KMS-11 (cell line): ENCODE data around the gene LDLRAD3.

Source experiments
- H2AFZ ChIP-seq: fragments of 200-600 bp; sonication (generic); 2 replicates; pipeline ENCODE4 v1.6.1; 2016; ENCODE audit warnings: antibody characterized with exemption, mixed run types, low read depth
- H3K27ac ChIP-seq: fragments of 200-600 bp; sonication (generic); 2 replicates; pipeline ENCODE4 v1.6.1; 2016; ENCODE audit warnings: mild to moderate bottlenecking, mixed run types
- H3K27me3 ChIP-seq: fragments of 200-600 bp; sonication (generic); 2 replicates; pipeline ENCODE4 v1.6.1; 2017; ENCODE audit warnings: mild to moderate bottlenecking, low read depth, mixed run types, moderate library complexity; ENCODE audit not compliant: insufficient read depth
- H3K36me3 ChIP-seq: fragments of 200-600 bp; sonication (generic); 2 replicates; pipeline ENCODE4 v1.6.1; 2017; ENCODE audit warnings: mild to moderate bottlenecking, mixed run types; ENCODE audit not compliant: insufficient read depth
- H3K4me1 ChIP-seq: fragments of 200-600 bp; sonication (generic); 2 replicates; pipeline ENCODE4 v1.6.1; 2016; ENCODE audit warnings: mild to moderate bottlenecking, low read depth, mixed run types; ENCODE audit not compliant: poor library complexity, severe bottlenecking
- H3K4me2 ChIP-seq: fragments of 200-600 bp; sonication (generic); 2 replicates; pipeline ENCODE4 v1.7.0; 2016; ENCODE audit warnings: mild to moderate bottlenecking, mixed run types
- H3K4me3 ChIP-seq: fragments of 200-600 bp; sonication (generic); IDR thresholded peaks from 2 replicates; pipeline ENCODE4 v1.6.1; 2017; ENCODE audit warnings: low read depth, low read length, mixed read lengths; ENCODE audit not compliant: insufficient read depth
- H3K79me2 ChIP-seq: fragments of 200-600 bp; sonication (generic); 2 replicates; pipeline ENCODE4 v1.6.1; 2016; ENCODE audit warnings: low read depth, mixed run types; ENCODE audit not compliant: insufficient read depth
- H3K9ac ChIP-seq: fragments of 200-600 bp; sonication (generic); 2 replicates; pipeline ENCODE4 v1.6.1; 2016; ENCODE audit warnings: mild to moderate bottlenecking, mixed run types
- H4K20me1 ChIP-seq: fragments of 200-600 bp; sonication (generic); 2 replicates; pipeline ENCODE4 v1.6.1; 2016; ENCODE audit warnings: mild to moderate bottlenecking, mixed run types; ENCODE audit not compliant: insufficient read depth
- TF ChIP-seq, protein P1 (sequence below): fragments of 200-600 bp; sonication (generic); conservative IDR thresholded peaks from 2 replicates; pipeline ENCODE4 v1.6.1; 2017; ENCODE audit warnings: low read depth, mild to moderate bottlenecking, antibody characterized with exemption, low read length, moderate library complexity, mixed read lengths

Gene LDLRAD3

DNA sequence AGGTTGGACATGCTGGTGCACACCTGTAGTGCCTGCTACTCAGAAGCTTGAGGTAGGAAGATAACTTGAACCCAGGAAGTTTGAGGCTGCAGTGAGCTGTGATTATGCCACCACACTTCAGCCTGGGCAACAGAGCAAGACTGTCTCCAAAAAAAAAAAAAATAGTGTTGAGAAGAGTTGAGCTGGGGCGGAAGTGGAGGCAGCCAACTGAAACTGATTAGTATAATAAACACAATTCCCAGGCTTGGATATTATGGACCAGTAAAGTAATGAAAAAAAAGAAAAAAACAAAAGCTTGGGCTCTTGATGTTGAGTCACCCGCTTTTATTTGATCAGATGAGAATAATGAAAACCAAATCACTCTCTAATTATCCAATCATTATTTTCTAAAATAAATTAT is 21.0 kb downstream of the LDLRAD3 start:
- Histone ChIP-seq H3K4me3 (no peak overlapping the region), H3K9ac (no peak overlapping the region), H3K4me1 (no peaks in the 10 kb centered on the region), H3K36me3 (no peaks in the 10 kb centered on the region), H3K4me2 (no peak overlapping the region), H3K27ac (no peak overlapping the region), H3K79me2 (no peaks in the 10 kb centered on the region), H3K27me3 (no peaks in the 10 kb centered on the region), H2AFZ (no peak overlapping the region), H4K20me1 (no peaks in the 10 kb centered on the region)
- TF ChIP-seq, protein P1, sequence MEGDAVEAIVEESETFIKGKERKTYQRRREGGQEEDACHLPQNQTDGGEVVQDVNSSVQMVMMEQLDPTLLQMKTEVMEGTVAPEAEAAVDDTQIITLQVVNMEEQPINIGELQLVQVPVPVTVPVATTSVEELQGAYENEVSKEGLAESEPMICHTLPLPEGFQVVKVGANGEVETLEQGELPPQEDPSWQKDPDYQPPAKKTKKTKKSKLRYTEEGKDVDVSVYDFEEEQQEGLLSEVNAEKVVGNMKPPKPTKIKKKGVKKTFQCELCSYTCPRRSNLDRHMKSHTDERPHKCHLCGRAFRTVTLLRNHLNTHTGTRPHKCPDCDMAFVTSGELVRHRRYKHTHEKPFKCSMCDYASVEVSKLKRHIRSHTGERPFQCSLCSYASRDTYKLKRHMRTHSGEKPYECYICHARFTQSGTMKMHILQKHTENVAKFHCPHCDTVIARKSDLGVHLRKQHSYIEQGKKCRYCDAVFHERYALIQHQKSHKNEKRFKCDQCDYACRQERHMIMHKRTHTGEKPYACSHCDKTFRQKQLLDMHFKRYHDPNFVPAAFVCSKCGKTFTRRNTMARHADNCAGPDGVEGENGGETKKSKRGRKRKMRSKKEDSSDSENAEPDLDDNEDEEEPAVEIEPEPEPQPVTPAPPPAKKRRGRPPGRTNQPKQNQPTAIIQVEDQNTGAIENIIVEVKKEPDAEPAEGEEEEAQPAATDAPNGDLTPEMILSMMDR, result no peak

GRCh38 chr11:35967042-35967441 is 23.2 kb downstream of the LDLRAD3 start:
- Histone ChIP-seq H3K27me3 (no peaks in the 10 kb centered on the region), H3K27ac (no peak overlapping the region), H3K4me2 (no peak overlapping the region), H2AFZ (no peak overlapping the region), H4K20me1 (no peaks in the 10 kb centered on the region), H3K79me2 (no peaks in the 10 kb centered on the region), H3K4me3 (no peak overlapping the region), H3K36me3 (no peaks in the 10 kb centered on the region), H3K9ac (no peak overlapping the region), H3K4me1 (peaks cover 10% of the 10 kb centered on the region)
- TF ChIP-seq, protein P1, result no peak

- no peaks in the 10 kb centered on the region for H3K36me3 ChIP-seq
- TF ChIP-seq, protein P1, result no peak
- no peaks in the 10 kb centered on the region for H3K27me3 ChIP-seq
- no peak overlapping the region for H3K4me3 ChIP-seq
- H3K4me1 ChIP-seq, result peaks cover 15% of the 10 kb centered on the region
- no peaks in the 10 kb centered on the region for H4K20me1 ChIP-seq
- H2AFZ ChIP-seq, result no peak overlapping the region
- no peak overlapping the region for H3K27ac ChIP-seq
- H3K79me2 ChIP-seq, result no peaks in the 10 kb centered on the region
- H3K9ac ChIP-seq, result no peak overlapping the region
- H3K4me2 ChIP-seq, result no peak overlapping the region
Observed at GRCh38 chr11:35968386-35969088, 24.7 kb downstream of the LDLRAD3 start.

DNA sequence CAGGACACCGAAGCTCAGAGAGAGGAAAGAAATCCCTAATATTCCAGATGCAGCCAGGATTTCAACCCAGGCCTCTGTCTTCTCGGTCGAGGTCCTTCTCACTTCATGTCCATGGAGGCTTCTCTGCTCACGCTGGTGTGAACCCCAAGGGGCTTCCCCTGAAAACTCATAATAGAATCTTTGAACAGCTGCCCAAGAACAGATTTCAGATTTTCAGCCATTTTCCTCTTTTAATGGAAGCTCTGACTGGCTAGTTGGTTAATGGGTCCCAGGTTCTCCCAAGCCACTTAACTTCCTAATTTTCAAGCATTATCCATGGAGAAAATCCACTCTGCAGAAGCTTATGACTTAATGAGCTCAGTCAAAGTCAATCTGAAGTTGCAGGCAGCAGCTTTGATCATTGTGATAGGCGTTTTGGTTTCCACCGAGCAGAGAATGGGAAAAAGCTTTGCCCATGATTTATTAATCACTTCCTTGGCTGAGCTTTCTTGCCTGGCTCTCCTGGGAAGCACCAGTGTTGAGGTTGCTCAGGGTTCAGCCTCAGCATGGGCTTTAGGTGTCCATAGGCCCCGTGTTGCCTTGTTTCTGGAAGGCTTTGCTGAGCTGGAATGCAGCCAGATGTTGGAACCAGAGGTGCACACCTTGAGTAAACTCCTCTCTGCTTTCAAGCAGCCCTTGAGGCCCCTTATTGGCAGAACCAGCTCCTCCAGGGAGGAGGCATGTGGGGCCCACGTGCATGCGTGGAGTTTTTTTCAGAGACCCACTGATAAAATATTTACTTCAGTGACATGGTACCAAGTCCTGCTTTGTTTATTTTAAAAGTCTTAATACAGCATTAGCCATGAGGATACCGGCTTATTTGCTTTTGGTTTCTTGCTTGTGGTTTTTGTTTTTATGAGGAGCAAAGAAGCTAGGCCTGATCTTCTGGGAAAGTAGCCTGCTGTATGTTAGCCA is 25.5 kb downstream of the LDLRAD3 start:
- Histone ChIP-seq H4K20me1 (no peaks in the 10 kb centered on the region), H3K36me3 (no peaks in the 10 kb centered on the region), H3K9ac (no peak overlapping the region), H3K27ac (no peak overlapping the region), H3K4me1 (peaks cover 15% of the 10 kb centered on the region), H3K27me3 (no peaks in the 10 kb centered on the region), H3K4me3 (no peak overlapping the region), H3K79me2 (no peaks in the 10 kb centered on the region), H2AFZ (no peak overlapping the region), H3K4me2 (no peak overlapping the region)
- TF ChIP-seq, protein P1, result no peak
